CD4-positive, alpha-beta T cell (primary cell): ENCODE results near the gene RETREG3. TPM values are rescaled to one million over a fixed set of nuclear protein-coding genes. Genes with fewer than 3 reads are reported as not detected.
"Not testable (repeated sequence)": the region's sequence is repeated elsewhere in the genome, so short reads cannot be mapped to it uniquely, and the experiment has no call there.

Source experiments
- ATAC-seq: fragments of 200-7000 bp; cut with Tn5 transposase; one replicate; pipeline ENCODE4 v1.10.0; 2022; ENCODE audit warnings: mild to moderate bottlenecking; ENCODE audit not compliant: poor library complexity
- CTCF ChIA-PET: fragments of 350-600 bp; sonication (Branson Sonifier 250); formaldehyde crosslinking; loops from one replicate; lab custom pipeline; 2021; ENCODE audit warnings: antibody characterized with exemption, inconsistent platforms; lab: Charles Lee
- POLR2A ChIA-PET: fragments of 350-600 bp; sonication (Branson Sonifier 250); formaldehyde crosslinking; loops from one replicate; lab custom pipeline; 2021; ENCODE audit warnings: antibody characterized with exemption, inconsistent platforms; lab: Charles Lee
- DNase-seq, 14 experiments: peaks; one replicate each; pipeline ENCODE4 v3.0.0-alpha.2; 2013 to 2020; ENCODE audit warnings: mixed read lengths in 2 of 14
- H3K27ac ChIP-seq, 2 donors: one replicate each; pipeline versions ENCODE4 v1.5.1 to v1.7.0; 2013; ENCODE audit warnings: low read length in 2 of 2, low read depth in 1 of 2, mild to moderate bottlenecking in 1 of 2
- H3K27me3 ChIP-seq, 2 experiments: 1 replicate in 1 of 2; 2 replicates in 1 of 2; pipeline versions ENCODE4 v1.6.1 to v1.7.0; 2013; ENCODE audit warnings: low read length in 2 of 2, control low read depth in 1 of 2, mild to moderate bottlenecking in 1 of 2, moderate library complexity in 1 of 2; ENCODE audit not compliant: insufficient read depth in 2 of 2, control insufficient read depth in 1 of 2
- H3K36me3 ChIP-seq: one replicate; pipeline ENCODE4 v1.6.1; 2013; ENCODE audit warnings: low read length, control low read depth; ENCODE audit not compliant: insufficient read depth
- H3K4me1 ChIP-seq: one replicate; pipeline ENCODE4 v1.6.1; 2013; ENCODE audit warnings: low read length, control low read depth; ENCODE audit not compliant: insufficient read depth
- H3K4me3 ChIP-seq: one replicate; pipeline ENCODE4 v1.5.1; 2013; ENCODE audit warnings: mild to moderate bottlenecking, low read length, moderate library complexity
- H3K9me3 ChIP-seq, 2 experiments: 1 replicate in 1 of 2; 2 replicates in 1 of 2; pipeline versions ENCODE4 v1.6.1 to v1.7.0; 2013; ENCODE audit warnings: low read length in 2 of 2, mild to moderate bottlenecking in 2 of 2, control low read depth in 1 of 2, moderate library complexity in 1 of 2; ENCODE audit not compliant: control insufficient read depth in 1 of 2, insufficient read depth in 1 of 2
- H3K27ac Mint-ChIP-seq: one replicate; pipeline ENCODE4 v1.8.0; 2020; ENCODE audit warnings: mixed read lengths
- H3K27me3 Mint-ChIP-seq: one replicate; pipeline ENCODE4 v1.8.0; 2021; ENCODE audit warnings: mixed read lengths
- H3K36me3 Mint-ChIP-seq: one replicate; pipeline ENCODE4 v1.8.0; 2021; ENCODE audit warnings: low read depth, mixed read lengths
- H3K4me1 Mint-ChIP-seq: one replicate; pipeline ENCODE4 v1.8.0; 2021; ENCODE audit warnings: low read depth, mixed read lengths
- H3K4me3 Mint-ChIP-seq: one replicate; pipeline ENCODE4 v1.8.0; 2020; ENCODE audit warnings: mild to moderate bottlenecking, mixed read lengths
- H3K9me3 Mint-ChIP-seq: one replicate; pipeline ENCODE4 v1.8.0; 2020; ENCODE audit warnings: mixed read lengths
- intact Hi-C, 2 experiments: fragments of 100-400 bp; cut with DNase I in 1 of 2; cut with micrococcal nuclease in 1 of 2; formaldehyde crosslinking; loops; one replicate each; pipeline versions ENCODE4 v1.15.1 to v1.9.0; 2023 to 2025; cut with DNase I, micrococcal nuclease
- total RNA-seq, 174 experiments: library from RNA in 2 of 174; stranded (reverse) in 2 of 174; gene quantifications; one replicate each; pipeline ENCODE4 v1.2.3 and lab custom pipeline; 2021 to 2026
- TF ChIP-seq, protein P1 (sequence below): fragments of 200-600 bp; IDR thresholded peaks from one replicate; pipeline ENCODE4 v1.8.0; 2022; ENCODE audit warnings: antibody characterized with exemption, mild to moderate bottlenecking

Gene RETREG3
- total RNA-seq, 2 experiments from 2014 or later = 46.7 to 48.7 TPM

DNA sequence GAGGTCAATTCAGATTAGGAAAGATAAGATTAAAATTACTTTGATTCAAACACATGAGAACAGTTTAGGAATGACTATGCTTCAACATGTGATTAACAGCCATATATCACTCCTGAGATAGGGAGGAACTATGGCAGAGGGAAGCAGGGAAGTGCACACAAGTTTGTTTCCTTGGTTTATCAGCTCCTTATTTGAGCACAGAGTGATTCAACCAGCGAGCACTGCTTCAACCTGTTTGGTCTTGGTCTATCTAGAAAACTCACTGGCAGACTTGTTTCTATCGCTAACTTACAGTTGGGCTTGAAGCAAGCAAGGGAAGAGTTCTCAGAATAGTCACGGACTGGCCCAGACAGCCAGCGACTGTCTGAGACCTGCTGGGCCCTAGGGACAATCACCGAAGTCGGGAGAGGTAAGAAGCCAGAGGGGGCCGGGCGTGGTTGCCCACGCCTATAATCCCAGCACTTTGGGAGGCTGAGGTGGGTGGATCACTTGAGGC, 23.8 kb upstream of the RETREG3 start:
- H3K36me3 ChIP-seq = no peaks in the 10 kb centered on the region
- CTCF ChIA-PET = no interaction called here
- H3K36me3 Mint-ChIP-seq = no peaks in the 10 kb centered on the region
- DNase-seq = no peak
- no peaks in the 10 kb centered on the region for H3K27me3 Mint-ChIP-seq
- no peak overlapping the region for H3K4me3 ChIP-seq
- ATAC-seq = no peak
- no peaks in the 10 kb centered on the region for H3K4me1 ChIP-seq
- H3K9me3 ChIP-seq = no peaks in the 10 kb centered on the region
- TF ChIP-seq, protein P1, sequence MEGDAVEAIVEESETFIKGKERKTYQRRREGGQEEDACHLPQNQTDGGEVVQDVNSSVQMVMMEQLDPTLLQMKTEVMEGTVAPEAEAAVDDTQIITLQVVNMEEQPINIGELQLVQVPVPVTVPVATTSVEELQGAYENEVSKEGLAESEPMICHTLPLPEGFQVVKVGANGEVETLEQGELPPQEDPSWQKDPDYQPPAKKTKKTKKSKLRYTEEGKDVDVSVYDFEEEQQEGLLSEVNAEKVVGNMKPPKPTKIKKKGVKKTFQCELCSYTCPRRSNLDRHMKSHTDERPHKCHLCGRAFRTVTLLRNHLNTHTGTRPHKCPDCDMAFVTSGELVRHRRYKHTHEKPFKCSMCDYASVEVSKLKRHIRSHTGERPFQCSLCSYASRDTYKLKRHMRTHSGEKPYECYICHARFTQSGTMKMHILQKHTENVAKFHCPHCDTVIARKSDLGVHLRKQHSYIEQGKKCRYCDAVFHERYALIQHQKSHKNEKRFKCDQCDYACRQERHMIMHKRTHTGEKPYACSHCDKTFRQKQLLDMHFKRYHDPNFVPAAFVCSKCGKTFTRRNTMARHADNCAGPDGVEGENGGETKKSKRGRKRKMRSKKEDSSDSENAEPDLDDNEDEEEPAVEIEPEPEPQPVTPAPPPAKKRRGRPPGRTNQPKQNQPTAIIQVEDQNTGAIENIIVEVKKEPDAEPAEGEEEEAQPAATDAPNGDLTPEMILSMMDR = no peak
- no peak overlapping the region for H3K27ac ChIP-seq
- no peaks in the 10 kb centered on the region for H3K9me3 Mint-ChIP-seq
- no peak overlapping the region for H3K4me3 Mint-ChIP-seq
- H3K27ac Mint-ChIP-seq = no peak overlapping the region
- H3K27me3 ChIP-seq = no peaks in the 10 kb centered on the region
- POLR2A ChIA-PET = interaction anchor here (0.6 kb wide), 1 partner anchor 145 kb away, joined by 3 read pairs; no protein-coding TSS in a partner anchor
- H3K4me1 Mint-ChIP-seq = no peaks in the 10 kb centered on the region
- intact Hi-C loops = no loop called here

DNA sequence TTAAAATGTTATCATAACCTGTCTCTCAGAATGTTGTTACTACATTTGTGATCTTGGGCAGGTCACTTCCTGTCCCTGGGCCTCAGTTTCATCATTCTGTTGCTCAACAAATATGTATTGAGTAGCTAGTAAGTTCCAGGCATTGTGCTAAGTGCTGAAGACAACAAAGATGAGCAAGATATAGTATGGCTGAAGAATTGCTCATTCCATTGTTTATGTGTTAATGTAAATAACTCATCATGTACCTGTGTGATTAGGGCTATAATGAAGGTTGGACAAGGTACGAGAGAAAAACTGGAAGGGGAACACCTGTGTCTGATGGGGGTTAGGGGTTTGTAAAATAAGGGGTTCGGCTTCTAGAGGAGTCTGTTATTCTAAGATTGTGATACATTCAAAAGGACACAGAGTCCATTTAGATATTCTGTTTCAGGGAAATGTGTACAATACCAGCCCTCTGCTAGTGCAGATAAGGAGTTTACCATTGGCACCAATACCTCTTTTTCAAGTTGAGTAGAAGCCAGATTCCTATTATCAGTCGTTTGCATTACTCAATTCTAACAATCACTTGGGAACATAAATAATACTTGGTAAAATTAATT, 20.3 kb upstream of the RETREG3 start:
- Mint-ChIP-seq H3K4me1 (no peaks in the 10 kb centered on the region), H3K36me3 (no peaks in the 10 kb centered on the region), H3K4me3 (no peak overlapping the region), H3K27ac (no peak overlapping the region), H3K9me3 (no peaks in the 10 kb centered on the region), H3K27me3 (no peaks in the 10 kb centered on the region)
- Histone ChIP-seq H3K4me1 (no peaks in the 10 kb centered on the region), H3K36me3 (no peaks in the 10 kb centered on the region), H3K9me3 (no peaks in the 10 kb centered on the region), H3K4me3 (no peak overlapping the region), H3K27me3 (no peaks in the 10 kb centered on the region), H3K27ac (no peak overlapping the region)
- ChIA-PET POLR2A (no interaction called here), CTCF (no interaction called here)
- ATAC-seq (no peak), DNase-seq (no peak)
- TF ChIP-seq, protein P1 = no peak
- intact Hi-C loops = no loop called here

DNA sequence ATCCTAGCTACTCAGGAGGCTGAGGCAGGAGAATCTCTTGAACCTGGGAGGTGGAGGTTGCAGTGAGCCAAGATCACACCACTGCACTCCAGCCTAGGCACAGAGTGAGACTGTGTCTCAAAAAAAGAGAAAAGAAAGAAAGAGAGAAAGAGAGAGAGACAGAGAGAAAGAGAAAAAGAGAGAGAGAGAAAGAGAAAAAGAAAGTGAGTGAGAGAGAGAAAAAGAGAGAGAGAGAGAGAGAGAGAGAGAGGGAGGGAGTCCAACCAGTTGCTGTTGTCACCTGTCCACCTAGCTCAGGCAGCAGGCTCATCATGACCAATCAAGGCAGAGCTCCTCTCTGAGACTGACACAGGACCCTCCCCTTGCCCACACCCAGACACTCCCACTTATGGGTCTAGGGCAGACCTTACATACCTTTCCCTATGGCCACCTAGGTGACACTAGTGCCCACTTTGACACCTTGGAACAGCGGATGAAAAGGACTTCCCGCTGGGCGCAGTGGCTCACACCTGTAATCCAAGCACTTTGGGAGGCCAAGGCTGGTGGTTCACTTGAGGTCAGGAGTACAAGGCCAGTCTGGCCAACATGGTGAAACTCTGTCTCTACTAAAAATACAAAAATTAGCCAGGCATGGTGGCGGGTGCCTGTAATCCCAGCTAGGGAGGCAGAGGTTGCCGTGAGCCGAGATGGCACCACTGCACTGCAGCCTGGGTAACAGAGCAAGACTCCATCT, 18.0 kb upstream of the RETREG3 start:
- H3K4me1 Mint-ChIP-seq, H3K27ac Mint-ChIP-seq, H3K9me3 ChIP-seq, H3K36me3 Mint-ChIP-seq, intact Hi-C loops, H3K27me3 Mint-ChIP-seq, ATAC-seq, POLR2A ChIA-PET, H3K4me3 Mint-ChIP-seq, H3K36me3 ChIP-seq, H3K9me3 Mint-ChIP-seq, H3K4me3 ChIP-seq, H3K27me3 ChIP-seq, H3K4me1 ChIP-seq, H3K27ac ChIP-seq, DNase-seq: not testable (repeated sequence)
- CTCF ChIA-PET = interaction anchor here (0.9 kb wide), 1 partner anchor 14 kb away, joined by 3 read pairs; no protein-coding TSS in a partner anchor
